HG03558 (cell line): ENCODE measurements around the gene CFAP251.
A peak's percentile ranks its signal among the peaks of the same experiment; 100 is the strongest.
"Not testable (repeated sequence)": the region's sequence is repeated elsewhere in the genome, so short reads cannot be mapped to it uniquely, and the experiment has no call there.

ENCODE experiments used
- ATAC-seq: cut with Tn5 transposase; IDR thresholded peaks from one replicate; pipeline ENCODE4 v1.9.1; 2021; ENCODE audit warnings: moderate number of reproducible peaks; ENCODE audit not compliant: unreplicated experiment; ENCODE audit errors: extremely low read depth

The CFAP251 gene

GRCh38 chr12:121974026-121974985 lies 55.9 kb downstream of the CFAP251 start:
- ATAC-seq = no peak

- ATAC-seq = no peak
Measured at GRCh38 chr12:121975021-121975420, 56.6 kb downstream of the CFAP251 start.

GRCh38 chr12:121976950-121977349 lies 58.6 kb downstream of the CFAP251 start:
- ATAC-seq = no peak

GRCh38 chr12:121980191-121980891 lies 61.9 kb downstream of the CFAP251 start:
- no peak for ATAC-seq

GRCh38 chr12:121980892-121981272 lies 62.5 kb downstream of the CFAP251 start:
- no peak for ATAC-seq

GRCh38 chr12:121981456-121981855 lies 63.1 kb downstream of the CFAP251 start:
- no peak for ATAC-seq

GRCh38 chr12:121982950-121983349 lies 64.6 kb downstream of the CFAP251 start:
- no peak for ATAC-seq

GRCh38 chr12:121983536-121984210 lies 65.3 kb downstream of the CFAP251 start:
- no peak for ATAC-seq

DNA sequence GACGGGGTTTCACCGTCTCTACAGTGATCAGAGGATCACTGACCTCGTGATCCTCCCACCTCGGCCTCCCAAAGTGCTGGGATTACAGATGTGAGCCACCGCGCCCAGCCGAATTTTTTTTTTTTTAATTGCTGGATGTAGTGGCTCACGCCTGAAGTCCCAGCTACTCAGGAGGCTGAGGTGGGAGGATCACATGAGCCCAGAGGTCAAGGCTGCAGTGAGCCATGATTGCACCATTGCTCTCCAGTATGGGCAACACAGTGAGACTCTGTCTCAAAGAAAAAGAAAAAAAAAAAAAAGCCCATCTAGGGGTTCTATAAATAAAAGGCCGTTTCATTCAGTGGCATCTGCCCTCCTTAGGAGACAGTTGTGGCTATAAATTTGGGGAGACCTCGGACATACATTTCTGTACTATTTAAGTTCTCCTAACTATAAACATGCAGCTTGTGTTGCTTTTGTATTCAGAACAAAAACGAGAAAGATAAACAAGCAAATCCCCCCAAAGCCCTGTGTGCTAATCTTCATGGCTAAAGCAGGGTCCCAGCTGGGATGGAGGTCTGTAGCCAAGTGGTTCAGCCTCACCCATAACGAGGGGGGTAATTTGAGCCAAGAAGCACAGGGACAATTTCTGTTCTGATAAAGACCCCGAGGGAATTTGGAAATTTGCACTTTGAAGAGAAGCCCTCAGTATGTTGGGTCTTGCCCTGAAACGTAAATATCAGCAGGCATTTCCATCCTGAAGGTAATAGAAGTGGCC lies 68.3 kb downstream of the CFAP251 start:
- ATAC-seq = no peak

- ATAC-seq = not testable (repeated sequence)
Measured at GRCh38 chr12:121988519-121988918, 70.1 kb downstream of the CFAP251 start.

DNA sequence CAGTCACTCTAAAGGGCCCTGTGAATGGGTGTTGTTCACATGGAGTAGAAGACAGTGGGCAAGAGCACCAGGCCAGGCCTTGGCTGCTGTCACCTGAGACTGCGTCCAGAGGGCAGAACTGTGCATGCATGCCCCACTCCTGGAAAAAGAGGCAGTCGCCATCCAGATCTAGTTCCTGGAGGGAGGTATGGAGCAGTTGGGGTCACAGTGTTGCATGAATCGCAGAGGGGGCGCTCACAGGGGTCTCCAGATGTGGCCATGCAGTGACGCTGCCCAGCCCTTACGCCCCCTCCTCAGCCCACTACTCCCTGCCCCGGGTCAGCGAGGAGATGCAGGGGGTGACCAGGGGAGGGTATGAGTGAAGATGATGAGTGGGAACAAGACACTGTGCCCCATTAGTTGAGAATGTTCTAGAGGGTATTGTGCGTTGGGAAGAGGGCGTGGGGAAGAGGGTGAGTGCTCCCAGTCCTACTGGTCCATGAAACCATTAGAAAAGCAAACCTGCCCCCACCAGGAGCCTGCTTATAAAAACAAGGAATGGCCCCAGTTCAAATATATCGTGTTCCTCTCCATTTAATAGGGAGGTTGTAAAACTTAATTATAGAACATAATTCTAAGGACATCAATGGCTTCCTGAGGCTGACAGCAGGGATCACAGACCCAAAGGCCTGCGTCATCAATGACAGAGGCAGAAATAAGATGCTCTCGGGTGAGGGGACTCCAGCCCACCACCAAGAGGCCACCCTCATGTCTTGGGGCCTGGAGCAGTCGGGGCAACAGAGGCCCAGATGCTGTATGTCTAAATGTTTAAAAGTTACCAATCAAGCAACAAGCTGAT lies 71.1 kb downstream of the CFAP251 start:
- ATAC-seq = no peak

- ATAC-seq = no peak
Measured at GRCh38 chr12:121990114-121990647, 71.8 kb downstream of the CFAP251 start.

DNA sequence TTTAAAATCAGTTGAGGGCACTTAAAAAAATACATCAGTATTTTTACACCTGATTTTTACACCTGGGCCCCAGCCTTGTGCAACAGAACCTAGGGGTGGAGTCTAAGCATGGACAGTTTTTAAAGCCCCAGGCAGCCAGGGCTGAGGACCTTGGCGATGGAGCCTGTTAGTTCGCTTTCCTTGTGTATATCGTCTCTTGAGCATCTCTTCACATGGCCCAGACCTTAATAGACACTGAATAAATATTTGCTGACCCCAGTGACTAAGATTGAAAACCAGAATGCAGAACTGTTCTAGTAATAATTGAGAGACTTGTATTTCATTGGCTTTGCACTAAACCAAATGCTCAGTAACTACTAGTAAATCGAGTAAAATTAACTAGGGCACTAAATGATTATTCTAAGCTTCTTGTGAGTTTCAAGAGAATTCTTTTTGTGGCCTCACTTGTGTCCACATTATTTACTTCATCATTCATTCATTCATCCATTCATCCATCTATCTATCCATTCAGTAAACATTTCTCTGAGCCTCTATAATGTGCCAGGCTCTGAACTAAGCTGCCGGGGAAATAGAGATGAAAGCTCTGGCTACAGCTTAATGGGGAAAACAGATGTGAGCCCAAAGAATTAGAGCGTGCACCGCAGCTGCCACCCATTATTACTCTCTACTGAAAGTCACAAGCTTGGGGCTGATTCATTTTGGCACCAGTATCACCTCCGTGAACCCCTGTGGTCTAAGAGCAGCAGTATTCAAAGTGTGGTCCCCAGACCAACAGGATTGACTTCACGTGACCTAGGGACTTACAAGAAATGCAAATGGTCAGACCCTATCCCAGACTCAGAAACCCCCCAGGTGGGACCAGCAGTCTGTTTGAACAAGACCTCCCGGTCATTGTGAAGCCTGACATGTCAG lies 72.6 kb downstream of the CFAP251 start:
- peak; percentile 49 for ATAC-seq

GRCh38 chr12:121992059-121992879 lies 73.9 kb downstream of the CFAP251 start:
- peak; percentile 67 for ATAC-seq

DNA sequence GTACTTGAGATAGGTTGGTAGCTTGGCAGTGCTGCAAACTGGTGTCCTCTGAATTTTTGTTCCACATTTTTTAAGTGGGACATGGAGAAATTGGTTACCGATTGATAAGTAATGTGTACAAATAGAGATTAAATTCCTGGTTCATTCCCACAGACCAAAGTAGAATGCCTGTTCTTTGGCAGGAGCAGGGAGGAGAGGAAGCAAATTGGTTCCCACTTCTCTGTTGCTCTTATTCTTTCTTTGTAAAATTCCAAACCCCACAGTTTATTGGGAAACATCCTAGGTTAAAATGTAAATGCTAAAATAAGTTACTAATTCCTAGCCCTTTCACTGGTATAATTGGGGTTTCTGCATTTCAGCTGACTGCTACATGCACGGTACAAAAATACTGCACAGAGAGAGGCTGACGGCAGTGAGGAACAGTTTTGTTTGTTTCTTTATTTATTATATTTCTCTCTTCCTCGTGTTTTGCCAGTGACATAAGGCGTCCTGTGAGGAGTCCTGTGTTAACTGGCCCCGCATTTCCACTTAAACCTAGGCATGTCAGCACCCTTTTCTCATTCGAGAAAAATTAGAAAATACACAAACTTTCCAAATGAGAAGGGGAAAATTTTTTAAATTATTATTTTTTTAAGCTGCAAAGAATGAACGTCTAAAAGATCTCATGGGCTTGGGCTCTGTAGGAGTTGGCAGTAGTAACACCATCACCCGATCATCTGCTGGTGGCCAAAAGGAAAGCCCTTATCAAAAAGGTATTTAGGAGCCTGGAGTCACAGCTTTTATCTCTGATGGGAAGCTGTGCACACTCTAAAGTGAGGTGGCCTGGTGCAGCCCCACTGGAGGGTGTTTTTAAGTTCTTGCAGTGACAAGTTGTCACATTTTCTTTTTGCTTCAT lies 77.9 kb downstream of the CFAP251 start:
- ATAC-seq = no peak

DNA sequence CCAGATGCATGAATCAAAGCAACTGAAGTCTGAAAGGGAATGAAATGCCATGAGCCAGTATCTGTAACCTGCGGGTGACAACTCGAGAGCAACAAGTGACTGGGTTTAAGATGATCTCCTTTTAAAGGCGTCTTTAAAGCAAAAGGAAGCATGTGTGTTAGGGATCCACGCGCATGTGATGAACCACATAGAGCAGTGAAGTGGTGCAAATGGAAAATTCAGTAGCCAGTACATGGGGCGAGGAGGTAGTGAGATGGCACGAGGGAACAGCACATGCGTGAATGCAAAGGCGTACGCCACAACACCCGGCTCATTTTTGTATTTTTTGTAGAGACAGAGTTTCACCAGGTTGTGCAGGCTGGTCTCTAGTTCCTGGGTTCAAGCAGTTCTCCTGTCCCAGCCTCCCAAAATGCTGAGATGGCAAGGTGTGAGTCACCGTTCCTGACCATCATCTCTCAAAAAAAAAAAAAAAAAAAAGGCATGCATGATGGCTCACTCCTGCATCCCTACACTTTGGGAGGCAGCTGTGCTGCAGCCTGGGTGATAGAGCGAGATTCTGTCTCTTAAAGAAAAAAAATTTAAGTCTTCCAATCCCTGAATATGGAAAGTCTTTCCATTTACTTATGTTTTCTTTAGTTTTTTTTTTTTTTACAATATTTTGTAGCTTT lies 78.7 kb downstream of the CFAP251 start:
- ATAC-seq = no peak
